ENCODE results near the gene MBTPS1.
"Not testable (repeated sequence)": the region's sequence is repeated elsewhere in the genome, so short reads cannot be mapped to it uniquely, and the experiment has no call there.

MBTPS1 gene

GRCh38 chr16:84137769-84138357 is 21.1 kb upstream of the MBTPS1 start:
- FAIRE-seq: no peak
- no peak for DNase-seq (ENCODE audit: insufficient read length, low spot score)

- FAIRE-seq (no peak), DNase-seq (ENCODE audit: insufficient read length, low spot score) (no peak)
Observed at GRCh38 chr16:84137287-84137686, 20.5 kb upstream of the MBTPS1 start.

DNA sequence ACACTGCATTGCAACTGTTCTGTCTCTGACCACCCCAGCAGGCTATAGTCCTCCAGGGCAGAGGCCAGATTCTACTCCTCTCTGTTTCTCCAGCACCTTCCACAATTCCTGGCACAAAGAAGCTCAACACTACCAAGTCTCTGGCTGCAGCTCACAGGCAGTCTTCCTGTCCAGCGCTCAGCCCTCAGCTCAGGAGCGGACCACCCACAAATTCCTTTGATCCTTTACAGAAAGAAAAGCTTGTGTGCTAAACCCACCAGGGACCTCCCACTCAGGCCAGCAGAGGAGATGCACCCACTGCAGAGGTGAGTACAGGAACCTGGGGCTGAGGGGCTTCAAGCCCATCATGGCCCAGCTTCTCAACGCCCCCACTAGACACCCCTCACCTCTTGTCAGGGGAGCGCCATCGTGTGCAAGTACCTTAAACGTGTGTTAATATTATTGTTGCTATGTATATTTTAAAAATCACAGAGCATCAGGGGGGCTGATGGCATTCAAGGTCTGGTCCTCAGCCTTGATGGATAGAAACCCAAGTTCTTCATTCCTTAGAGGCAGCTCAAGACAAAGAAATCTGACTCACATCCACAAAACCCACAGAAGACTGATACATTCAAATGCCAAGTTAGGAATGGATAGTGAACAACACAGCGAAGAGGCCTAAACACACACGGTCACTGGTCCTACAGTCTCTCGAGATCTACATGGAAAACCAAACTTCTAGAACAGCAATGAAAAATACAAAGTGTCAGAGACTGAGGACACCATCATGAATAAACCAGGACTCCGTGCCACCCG is 19.8 kb upstream of the MBTPS1 start:
- DNase-seq (ENCODE audit: insufficient read length, low spot score): no peak
- FAIRE-seq: no peak

- FAIRE-seq (no peak), DNase-seq (ENCODE audit: insufficient read length, low spot score) (no peak)
Observed at GRCh38 chr16:84132527-84133285, 16.0 kb upstream of the MBTPS1 start.

DNA sequence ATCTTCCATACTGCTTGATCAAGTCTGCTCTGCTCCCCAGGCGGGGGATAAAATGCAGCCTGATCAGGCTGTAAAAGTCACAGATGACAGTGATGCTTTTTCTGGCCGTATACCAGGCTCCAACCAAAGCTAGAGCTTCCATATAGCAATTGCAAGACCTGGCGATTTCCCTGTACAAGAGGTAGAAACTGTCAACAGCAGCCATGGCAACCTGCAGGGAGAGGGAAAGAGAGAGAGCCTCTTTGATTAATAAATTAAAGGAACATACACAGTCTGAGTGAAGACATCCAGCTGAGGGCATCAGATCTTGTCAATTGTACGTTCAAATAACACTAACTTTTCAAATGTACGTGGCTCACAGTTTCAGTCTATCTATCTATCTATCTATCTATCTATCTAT is 14.4 kb upstream of the MBTPS1 start:
- no peak for FAIRE-seq
- no peak for DNase-seq (ENCODE audit: insufficient read length, low spot score)

GRCh38 chr16:84124257-84125073 is 7.7 kb upstream of the MBTPS1 start:
- no peak for FAIRE-seq
- DNase-seq (ENCODE audit: insufficient read length, low spot score): no peak

DNA sequence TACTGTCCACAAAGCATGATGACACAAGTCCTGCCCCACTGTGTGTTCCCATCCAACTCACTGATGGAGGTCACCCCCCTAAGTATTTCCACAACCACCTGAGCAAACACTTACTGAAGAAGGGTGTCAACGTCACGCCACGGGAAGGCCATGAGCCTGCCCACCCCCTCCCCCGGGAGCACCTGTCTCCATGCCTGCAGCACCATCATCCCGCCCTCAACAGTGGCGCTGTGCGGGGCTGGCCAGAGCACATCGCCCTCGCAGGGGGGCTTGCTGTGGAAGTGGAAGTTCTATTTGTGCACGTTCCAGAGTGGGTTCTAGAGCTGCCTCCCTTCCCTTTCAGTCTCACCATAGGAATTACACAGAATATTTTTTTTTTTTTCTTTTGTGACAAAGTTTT is 4.3 kb upstream of the MBTPS1 start:
- FAIRE-seq (no peak), DNase-seq (ENCODE audit: insufficient read length, low spot score) (no peak)

DNA sequence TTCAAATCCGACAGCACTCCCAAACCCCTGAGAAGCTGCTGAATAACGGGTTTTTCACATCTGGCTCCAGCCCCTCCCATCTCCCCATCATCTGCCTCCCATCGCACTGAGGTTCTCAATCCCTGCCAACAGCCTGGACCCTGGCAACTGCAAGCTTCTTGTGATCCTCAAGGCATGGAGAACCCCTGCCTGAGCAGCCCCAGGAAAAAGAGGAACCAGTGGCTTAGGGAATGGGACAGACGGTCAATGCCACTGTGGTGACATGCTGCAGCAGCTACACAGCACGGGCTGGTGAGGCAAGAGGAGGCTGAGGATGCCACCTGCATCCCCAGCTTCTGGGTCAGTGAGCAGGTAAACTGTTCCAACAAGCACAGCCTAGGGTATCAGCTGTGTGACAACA is 3.3 kb upstream of the MBTPS1 start:
- DNase-seq (ENCODE audit: insufficient read length, low spot score) (no peak), FAIRE-seq (no peak)

DNA sequence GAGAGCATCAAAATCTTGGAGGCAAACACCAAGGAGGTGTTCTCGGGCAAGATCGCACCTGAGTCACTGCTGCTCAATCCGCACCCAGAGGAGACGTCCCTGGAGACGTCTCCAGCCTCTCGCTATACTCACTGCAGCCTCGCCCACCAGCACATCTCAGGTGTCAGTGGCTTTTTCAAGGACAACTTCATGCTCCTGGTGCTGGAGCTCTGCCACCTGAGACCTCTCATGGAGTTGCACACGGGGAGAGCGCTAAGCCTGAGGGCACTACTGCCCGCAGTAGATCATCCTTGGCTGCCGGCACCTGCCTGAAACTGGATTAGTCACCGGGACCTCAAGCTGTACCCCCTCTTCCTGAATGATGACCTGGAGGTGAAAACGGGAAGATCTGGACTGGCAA is 2.6 kb upstream of the MBTPS1 start:
- no peak for FAIRE-seq
- no peak for DNase-seq (ENCODE audit: insufficient read length, low spot score)

DNA sequence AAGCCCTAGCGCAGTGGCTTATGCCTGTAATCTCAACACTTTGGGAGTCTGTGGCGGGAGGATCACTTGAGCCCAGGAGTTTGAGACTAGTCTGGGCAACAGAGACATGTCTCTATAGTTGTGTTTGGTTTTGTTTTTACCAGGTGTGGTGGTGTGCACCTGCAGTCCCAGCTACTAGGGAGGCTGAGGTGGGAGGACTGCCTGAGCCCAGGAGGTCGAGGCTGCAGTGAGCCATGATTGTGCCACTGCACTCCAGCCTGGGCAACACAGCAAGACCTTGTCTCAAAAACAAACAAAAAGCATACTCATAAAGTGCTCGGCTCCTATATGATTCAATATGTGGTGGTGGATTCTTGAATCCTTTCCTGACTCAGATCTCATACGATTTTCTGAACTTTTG is 1.6 kb upstream of the MBTPS1 start:
- not testable (repeated sequence) for DNase-seq (ENCODE audit: insufficient read length, low spot score); FAIRE-seq

GRCh38 chr16:84117494-84117843 is 727 bp upstream of the MBTPS1 start:
- FAIRE-seq: peak; percentile 13
- peak; percentile 36 for DNase-seq (ENCODE audit: insufficient read length, low spot score)

GRCh38 chr16:84115919-84116719 is 623 bp downstream of the MBTPS1 start:
- FAIRE-seq (no peak), DNase-seq (ENCODE audit: insufficient read length, low spot score) (peak; percentile 34)

GRCh38 chr16:84111949-84112348 is 4.8 kb downstream of the MBTPS1 start:
- not testable (repeated sequence) for DNase-seq (ENCODE audit: insufficient read length, low spot score); FAIRE-seq

DNA sequence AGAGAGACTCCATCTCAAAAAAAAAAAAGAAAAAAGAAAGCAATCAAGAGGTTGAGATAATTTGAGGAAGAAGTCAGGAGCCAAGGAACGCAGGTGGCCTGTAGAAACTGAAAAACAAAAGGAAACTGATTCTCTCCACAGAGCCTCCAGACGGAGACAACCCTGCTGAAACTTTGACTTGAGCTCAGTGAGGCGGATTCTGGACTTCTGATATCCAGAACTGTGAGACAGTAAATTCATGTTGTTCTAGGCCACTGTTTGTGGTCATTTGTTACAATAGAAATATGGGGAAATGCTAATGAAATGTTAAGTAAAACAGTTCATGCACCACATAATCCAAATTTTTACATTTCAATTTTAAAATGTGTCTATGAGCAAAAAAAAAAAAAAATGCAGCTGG is 5.2 kb downstream of the MBTPS1 start:
- DNase-seq (ENCODE audit: insufficient read length, low spot score): no peak
- FAIRE-seq: no peak

DNA sequence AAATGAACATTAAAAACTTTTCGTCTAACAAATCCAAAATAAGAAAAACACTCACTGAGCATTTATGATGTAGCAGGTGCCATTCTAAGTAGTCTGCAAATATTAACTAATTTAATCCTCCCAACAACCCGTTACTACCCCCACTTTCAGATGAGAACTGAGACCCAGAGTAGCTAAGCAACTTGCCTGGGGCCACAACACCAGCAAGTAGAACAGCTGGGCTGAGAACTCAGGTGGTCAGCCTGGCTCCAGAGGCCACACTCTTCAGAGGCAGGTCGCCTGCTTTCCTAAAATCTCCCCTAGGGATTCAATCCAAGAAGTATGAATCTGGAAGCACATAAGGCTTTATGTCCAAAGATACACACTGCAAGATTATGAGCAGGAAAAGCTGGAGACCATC is 6.2 kb downstream of the MBTPS1 start:
- FAIRE-seq: no peak
- DNase-seq (ENCODE audit: insufficient read length, low spot score): no peak

- DNase-seq (ENCODE audit: insufficient read length, low spot score): no peak
- FAIRE-seq: no peak
Observed at GRCh38 chr16:84109598-84110335, 7.0 kb downstream of the MBTPS1 start.

GRCh38 chr16:84107921-84108320 is 8.8 kb downstream of the MBTPS1 start:
- FAIRE-seq: no peak
- no peak for DNase-seq (ENCODE audit: insufficient read length, low spot score)

DNA sequence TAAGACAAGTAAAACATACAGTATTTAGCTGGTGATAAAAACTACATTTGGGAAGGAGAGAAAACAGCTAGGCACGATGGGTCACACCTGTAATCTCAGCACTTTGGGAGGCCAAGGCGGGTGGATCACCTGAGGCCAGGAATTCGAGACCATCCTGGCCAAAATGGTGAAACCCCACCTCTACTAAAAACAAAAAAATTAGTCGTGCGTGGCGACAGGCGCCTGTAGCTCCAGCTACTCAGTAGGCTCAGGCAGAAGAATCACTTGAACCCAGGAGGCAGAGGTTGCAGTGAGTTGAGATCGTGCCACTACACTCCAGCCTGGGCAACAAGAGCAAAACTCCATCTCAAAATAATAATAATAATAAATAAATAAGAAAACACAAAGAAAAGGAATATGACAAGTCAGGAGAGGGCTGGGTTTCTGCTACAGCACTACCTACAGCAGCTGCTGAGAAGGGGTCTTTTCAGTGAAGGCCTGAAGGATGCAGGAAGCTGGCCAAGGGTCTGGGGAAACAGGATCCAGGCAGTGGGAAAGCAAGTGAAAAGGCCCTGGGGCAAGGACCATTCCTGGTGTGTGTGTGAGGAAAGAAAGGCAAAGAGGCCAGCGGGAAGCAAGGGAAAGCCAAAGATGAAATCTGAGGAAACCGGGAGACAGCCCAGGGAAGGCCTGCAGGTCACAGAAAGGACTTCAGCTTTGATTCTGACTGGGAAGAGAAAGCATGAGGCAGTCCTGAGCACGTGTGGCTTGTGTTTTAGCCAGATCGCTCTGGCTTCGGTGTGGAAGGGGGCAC is 10.6 kb downstream of the MBTPS1 start:
- FAIRE-seq (no peak), DNase-seq (ENCODE audit: insufficient read length, low spot score) (no peak)

All from HTR-8/SVneo (cell line).